Measurements from ENCODE around the gene OR56A3.
"Not testable (repeated sequence)": the region's sequence is repeated elsewhere in the genome, so short reads cannot be mapped to it uniquely, and the experiment has no call there.

OR56A3 gene

GRCh38 chr11:5940748-5941147 lies 1.3 kb upstream of the OR56A3 start:
- H3F3A ChIP-seq (ENCODE audit: insufficient read depth, low read length), result no peaks in the 10 kb centered on the region
- H4K20me1 ChIP-seq (ENCODE audit: insufficient read depth, low read length), result no peaks in the 10 kb centered on the region
- no peak overlapping the region for H3K4me3 ChIP-seq (ENCODE audit: low read depth, low read length, poor library complexity, severe bottlenecking)
- H3K36me3 ChIP-seq (ENCODE audit: insufficient read depth, low read length), result no peaks in the 10 kb centered on the region
- no peaks in the 10 kb centered on the region for H3K9me3 ChIP-seq (ENCODE audit: low read length)
- no peak overlapping the region for H3K4me2 ChIP-seq (ENCODE audit: low read length)
- H3K27ac ChIP-seq (ENCODE audit: low read depth, low read length, poor library complexity, severe bottlenecking), result no peak overlapping the region
- H3K4me1 ChIP-seq (ENCODE audit: insufficient read depth, low read length, severe bottlenecking), result no peaks in the 10 kb centered on the region
- H3K9ac ChIP-seq (ENCODE audit: low read length), result no peak overlapping the region
- no peak for TF ChIP-seq CTCF (IDR thresholded peaks at IDR 0.05; ENCODE audit: low read length)
- no peak for TF ChIP-seq EZH2 (IDR thresholded peaks at IDR 0.05; ENCODE audit: borderline replicate concordance, low read length)
- no peaks in the 10 kb centered on the region for H3K27me3 ChIP-seq (ENCODE audit: insufficient read depth, low read length)
- no peaks in the 10 kb centered on the region for H3K9me2 ChIP-seq (ENCODE audit: low read depth, low read length)
- no peaks in the 10 kb centered on the region for H3K79me2 ChIP-seq (ENCODE audit: insufficient read depth, low read length)
- no peak overlapping the region for H2AFZ ChIP-seq (ENCODE audit: low read length)

- H3K9me2 ChIP-seq (ENCODE audit: low read depth, low read length), result no peaks in the 10 kb centered on the region
- no peaks in the 10 kb centered on the region for H4K20me1 ChIP-seq (ENCODE audit: insufficient read depth, low read length)
- no peak overlapping the region for H3K4me3 ChIP-seq (ENCODE audit: low read depth, low read length, poor library complexity, severe bottlenecking)
- no peaks in the 10 kb centered on the region for H3K9me3 ChIP-seq (ENCODE audit: low read length)
- H3K27ac ChIP-seq (ENCODE audit: low read depth, low read length, poor library complexity, severe bottlenecking), result no peak overlapping the region
- H3K4me2 ChIP-seq (ENCODE audit: low read length), result no peak overlapping the region
- TF ChIP-seq EZH2 (IDR thresholded peaks at IDR 0.05; ENCODE audit: borderline replicate concordance, low read length) (no peak), CTCF (IDR thresholded peaks at IDR 0.05; ENCODE audit: low read length) (no peak)
- no peaks in the 10 kb centered on the region for H3K36me3 ChIP-seq (ENCODE audit: insufficient read depth, low read length)
- H3K9ac ChIP-seq (ENCODE audit: low read length), result no peak overlapping the region
- no peaks in the 10 kb centered on the region for H3K79me2 ChIP-seq (ENCODE audit: insufficient read depth, low read length)
- no peaks in the 10 kb centered on the region for H3F3A ChIP-seq (ENCODE audit: insufficient read depth, low read length)
- no peaks in the 10 kb centered on the region for H3K4me1 ChIP-seq (ENCODE audit: insufficient read depth, low read length, severe bottlenecking)
- no peaks in the 10 kb centered on the region for H3K27me3 ChIP-seq (ENCODE audit: insufficient read depth, low read length)
- H2AFZ ChIP-seq (ENCODE audit: low read length), result no peak overlapping the region
These were observed 13.5 kb downstream of the OR56A3 start for GRCh38 chr11:5955586-5955985.

- H3K79me2 ChIP-seq (ENCODE audit: insufficient read depth, low read length); H3K27me3 ChIP-seq (ENCODE audit: insufficient read depth, low read length); H3K9me3 ChIP-seq (ENCODE audit: low read length); H3K4me3 ChIP-seq (ENCODE audit: low read depth, low read length, poor library complexity, severe bottlenecking); H3K4me1 ChIP-seq (ENCODE audit: insufficient read depth, low read length, severe bottlenecking); H2AFZ ChIP-seq (ENCODE audit: low read length); H3K9me2 ChIP-seq (ENCODE audit: low read depth, low read length); H3F3A ChIP-seq (ENCODE audit: insufficient read depth, low read length); H3K4me2 ChIP-seq (ENCODE audit: low read length); H3K36me3 ChIP-seq (ENCODE audit: insufficient read depth, low read length); H3K27ac ChIP-seq (ENCODE audit: low read depth, low read length, poor library complexity, severe bottlenecking); H4K20me1 ChIP-seq (ENCODE audit: insufficient read depth, low read length); H3K9ac ChIP-seq (ENCODE audit: low read length): not testable (repeated sequence)
These were observed 18.8 kb downstream of the OR56A3 start for GRCh38 chr11:5960704-5961320.

- TF ChIP-seq EZH2 (IDR thresholded peaks at IDR 0.05; ENCODE audit: borderline replicate concordance, low read length) (no peak), CTCF (IDR thresholded peaks at IDR 0.05; ENCODE audit: low read length) (no peak)
- no peaks in the 10 kb centered on the region for H3K36me3 ChIP-seq (ENCODE audit: insufficient read depth, low read length)
- H3K4me1 ChIP-seq (ENCODE audit: insufficient read depth, low read length, severe bottlenecking), result no peaks in the 10 kb centered on the region
These were observed 24.9 kb downstream of the OR56A3 start for GRCh38 chr11:5966958-5967357.

More at GRCh38 chr11:5966958-5967357, 24.9 kb downstream of the OR56A3 start:
- no peak overlapping the region for H3K27ac ChIP-seq (ENCODE audit: low read depth, low read length, poor library complexity, severe bottlenecking)
- H3K9ac ChIP-seq (ENCODE audit: low read length), result no peak overlapping the region
- H4K20me1 ChIP-seq (ENCODE audit: insufficient read depth, low read length), result no peaks in the 10 kb centered on the region
- no peaks in the 10 kb centered on the region for H3F3A ChIP-seq (ENCODE audit: insufficient read depth, low read length)
- H3K79me2 ChIP-seq (ENCODE audit: insufficient read depth, low read length), result no peaks in the 10 kb centered on the region
- H3K4me2 ChIP-seq (ENCODE audit: low read length), result no peak overlapping the region
- no peak overlapping the region for H2AFZ ChIP-seq (ENCODE audit: low read length)
- no peaks in the 10 kb centered on the region for H3K27me3 ChIP-seq (ENCODE audit: insufficient read depth, low read length)
- no peaks in the 10 kb centered on the region for H3K9me2 ChIP-seq (ENCODE audit: low read depth, low read length)
- no peak overlapping the region for H3K4me3 ChIP-seq (ENCODE audit: low read depth, low read length, poor library complexity, severe bottlenecking)
- no peaks in the 10 kb centered on the region for H3K9me3 ChIP-seq (ENCODE audit: low read length)
